PC-3 (cell line): ENCODE data around the gene SARNP. TPM values are rescaled to one million over a fixed set of nuclear protein-coding genes. Genes with fewer than 3 reads are reported as not detected.

Experiments
- ATAC-seq: fragments of 200-7000 bp; cut with Tn5 transposase; 2 replicates; pipeline ENCODE4 v1.9.1; 2020; ENCODE audit warnings: mild to moderate bottlenecking, moderate library complexity
- BruUV-seq: library from RNA; stranded (reverse); fragments of 400-500 nt; replicated peaks from 2 replicates; lab custom pipeline; 2021; lab: Mats Ljungman, UMichigan
- CTCF ChIA-PET: fragments of 300-600 bp; sonication (Branson Sonifier 250); formaldehyde crosslinking; loops from one replicate; lab custom pipeline; 2022; ENCODE audit warnings: antibody characterized with exemption; lab: Charles Lee
- POLR2A ChIA-PET: fragments of 300-600 bp; sonication (Branson Sonifier 250); formaldehyde crosslinking; loops from one replicate; lab custom pipeline; 2022; ENCODE audit warnings: antibody characterized with exemption; ENCODE audit not compliant: unreplicated experiment; lab: Charles Lee
- DNase-seq: peaks from one replicate; pipeline ENCODE4 v3.0.0-alpha.2; 2015
- H2AFZ ChIP-seq: fragments of 300-600 bp; sonication (generic); 2 replicates; pipeline ENCODE4 v1.6.0; 2016; ENCODE audit warnings: antibody characterized with exemption, low read length
- H3F3A ChIP-seq: fragments of 300-600 bp; sonication (generic); one replicate; pipeline ENCODE4 v1.6.0; 2017; ENCODE audit warnings: antibody characterized with exemption, low read length, control low read depth, mild to moderate bottlenecking; ENCODE audit not compliant: unreplicated experiment
- H3K27ac ChIP-seq: fragments of 300-600 bp; sonication (generic); 2 replicates; pipeline ENCODE4 v1.5.1; 2016; ENCODE audit warnings: mild to moderate bottlenecking, low read length
- H3K27me3 ChIP-seq: fragments of 300-600 bp; sonication (generic); 2 replicates; pipeline ENCODE4 v1.6.1; 2016; ENCODE audit warnings: low read length, mixed read lengths
- H3K36me3 ChIP-seq: fragments of 300-600 bp; sonication (generic); 2 replicates; pipeline ENCODE4 v1.6.1; 2016; ENCODE audit warnings: low read depth, mixed run types, low read length, mixed read lengths
- H3K4me1 ChIP-seq: fragments of 300-600 bp; sonication (generic); 2 replicates; pipeline ENCODE4 v1.5.1; 2016; ENCODE audit warnings: low read length; ENCODE audit not compliant: insufficient read depth
- H3K4me2 ChIP-seq: fragments of 300-600 bp; sonication (generic); 2 replicates; pipeline ENCODE4 v1.6.0; 2016; ENCODE audit warnings: low read length
- H3K4me3 ChIP-seq: fragments of 300-600 bp; sonication (generic); 2 replicates; pipeline ENCODE4 v1.5.1; 2016; ENCODE audit warnings: mild to moderate bottlenecking, low read length, mixed read lengths
- H3K79me2 ChIP-seq: fragments of 300-600 bp; sonication (generic); 2 replicates; pipeline ENCODE4 v1.6.1; 2017; ENCODE audit warnings: low read length, mixed read lengths
- H3K9ac ChIP-seq: fragments of 300-600 bp; sonication (generic); 2 replicates; pipeline ENCODE4 v1.6.0; 2016; ENCODE audit warnings: mild to moderate bottlenecking, low read length
- H3K9me2 ChIP-seq: fragments of 300-600 bp; sonication (generic); replicated peaks from 2 replicates; pipeline ENCODE4 v1.6.1; 2016; ENCODE audit warnings: mixed run types, low read length, mixed read lengths
- H3K9me3 ChIP-seq: fragments of 300-600 bp; sonication (generic); 2 replicates; pipeline ENCODE4 v1.6.1; 2016; ENCODE audit warnings: low read length, mixed read lengths
- H4K20me1 ChIP-seq: fragments of 300-600 bp; sonication (generic); 2 replicates; pipeline ENCODE4 v1.6.1; 2016; ENCODE audit warnings: low read length, mixed read lengths
- CTCF ChIP-seq: fragments of 300-600 bp; sonication (generic); conservative IDR thresholded peaks from 2 replicates; pipeline ENCODE4 v1.5.1; 2017; ENCODE audit warnings: antibody characterized with exemption, low read depth, mild to moderate bottlenecking, low read length
- EZH2 ChIP-seq: fragments of 300-600 bp; sonication (generic); IDR thresholded peaks from one replicate; pipeline ENCODE4 v1.6.1; 2017; ENCODE audit warnings: antibody characterized with exemption, mild to moderate bottlenecking, low read length; ENCODE audit not compliant: unreplicated experiment
- EZH2phosphoT487 ChIP-seq: fragments of 300-600 bp; sonication (generic); IDR thresholded peaks from 2 replicates; pipeline ENCODE4 v1.6.1; 2018; ENCODE audit warnings: mild to moderate bottlenecking, antibody characterized with exemption, low read length, borderline replicate concordance
- intact Hi-C: fragments of 100-400 bp; cut with micrococcal nuclease; formaldehyde crosslinking; loops from 2 replicates; pipeline ENCODE4 v1.9.0; 2023
- total RNA-seq: library from RNA; depleted of rRNA; stranded (reverse); fragments of >200 nt; gene quantifications from 2 replicates; pipeline ENCODE4 v1.2.3, GENCODE V29; 2014

SARNP gene
- total RNA-seq, 1 experiment from 2014 or later = 103 TPM

GRCh38 chr12:55719371-55719770 lies 98.2 kb downstream of the SARNP start:
- H3K27me3 ChIP-seq = no peaks in the 10 kb centered on the region
- H3K4me2 ChIP-seq = peak overlapping the region; percentile 58; the same call in 1 of the 2 replicates
- no peak for TF ChIP-seq EZH2phosphoT487
- TF ChIP-seq EZH2 = no peak
- no peak for TF ChIP-seq CTCF
- peaks cover 72% of the 10 kb centered on the region for H3K4me1 ChIP-seq
- ChIA-PET POLR2A (interaction anchor here (0.6 to 0.8 kb wide), 2 partner anchors 10 to 38 kb away, joined by 3 read pairs; a partner anchor contains a TSS), CTCF (interaction anchor here (0.6 to 2.9 kb wide), 3 partner anchors 18 to 991 kb away, joined by 3 to 50 read pairs (median 25); a partner anchor contains a TSS)
- H3F3A ChIP-seq = no peaks in the 10 kb centered on the region
- H3K9me3 ChIP-seq = no peaks in the 10 kb centered on the region
- no TSS peak for BruUV-seq
- no peaks in the 10 kb centered on the region for H4K20me1 ChIP-seq
- H3K27ac ChIP-seq = no peak overlapping the region
- no peaks in the 10 kb centered on the region for H3K9me2 ChIP-seq
- ATAC-seq (no peak), DNase-seq (no peak)
- peaks cover 7% of the 10 kb centered on the region for H3K36me3 ChIP-seq
- intact Hi-C loops = no loop called here
- no peak overlapping the region for H3K4me3 ChIP-seq
- H3K9ac ChIP-seq = no peak overlapping the region
- no peak overlapping the region for H2AFZ ChIP-seq
- no peaks in the 10 kb centered on the region for H3K79me2 ChIP-seq

GRCh38 chr12:55718624-55719275 lies 98.8 kb downstream of the SARNP start:
- no peak for DNase-seq
- POLR2A ChIA-PET = interaction anchor here (0.8 kb wide), 1 partner anchor 37 kb away, joined by 3 read pairs; a partner anchor contains a TSS
- Histone ChIP-seq H3F3A (no peaks in the 10 kb centered on the region), H3K4me1 (peaks cover 65% of the 10 kb centered on the region), H3K27me3 (no peaks in the 10 kb centered on the region), H3K4me3 (no peak overlapping the region), H3K9me2 (no peaks in the 10 kb centered on the region), H3K27ac (no peak overlapping the region), H3K9me3 (no peaks in the 10 kb centered on the region), H2AFZ (no peak overlapping the region), H3K36me3 (peaks cover under 1% of the 10 kb centered on the region; the same call in 1 of the 2 replicates), H3K9ac (no peak overlapping the region), H3K79me2 (no peaks in the 10 kb centered on the region), H3K4me2 (peak overlapping the region; percentile 89), H4K20me1 (no peaks in the 10 kb centered on the region)
- no TSS peak for BruUV-seq
- no peak for ATAC-seq
- intact Hi-C loops = no loop called here
- TF ChIP-seq EZH2 (no peak), EZH2phosphoT487 (no peak), CTCF (no peak)
- CTCF ChIA-PET = no interaction called here

GRCh38 chr12:55718015-55718414 lies 99.5 kb downstream of the SARNP start:
- Histone ChIP-seq H3K36me3 (no peaks in the 10 kb centered on the region), H3K9me2 (no peaks in the 10 kb centered on the region), H3K27ac (peak overlapping the region; percentile 86), H3K4me2 (peak overlapping the region; percentile 89), H2AFZ (no peak overlapping the region), H3K4me1 (peaks cover 72% of the 10 kb centered on the region), H3K9me3 (no peaks in the 10 kb centered on the region), H3F3A (no peaks in the 10 kb centered on the region), H4K20me1 (no peaks in the 10 kb centered on the region), H3K4me3 (peak overlapping the region; percentile 72; the same call in 1 of the 2 replicates), H3K9ac (no peak overlapping the region), H3K79me2 (no peaks in the 10 kb centered on the region), H3K27me3 (no peaks in the 10 kb centered on the region)
- DNase-seq = no peak
- BruUV-seq = no TSS peak
- intact Hi-C loops = no loop called here
- no peak for ATAC-seq
- TF ChIP-seq CTCF (no peak), EZH2 (no peak), EZH2phosphoT487 (no peak)
- ChIA-PET POLR2A (no interaction called here), CTCF (interaction anchor here (1.0 kb wide), 1 partner anchor 37 kb away, joined by 4 read pairs; a partner anchor contains a TSS)
